D721Med (cell line): Measurements from ENCODE around the gene TMEM225.

Experiments used
- DNase-seq: peaks from one replicate; pipeline ENCODE4 v3.0.0; 2011; ENCODE audit warnings: low spot score; ENCODE audit not compliant: insufficient read length
- FAIRE-seq: peaks from 2 replicates; lab custom pipeline; 2011; peaks lifted over from hg19 to GRCh38; lab: Jason Lieb, UNC
- TF ChIP-seq, protein P1 (sequence below): IDR thresholded peaks from 2 replicates; pipeline ENCODE4 v1.5.1; 2012; ENCODE audit warnings: mild to moderate bottlenecking, control low read depth; ENCODE audit not compliant: insufficient read depth; ENCODE audit errors: missing control alignments

TMEM225 gene, protein sequence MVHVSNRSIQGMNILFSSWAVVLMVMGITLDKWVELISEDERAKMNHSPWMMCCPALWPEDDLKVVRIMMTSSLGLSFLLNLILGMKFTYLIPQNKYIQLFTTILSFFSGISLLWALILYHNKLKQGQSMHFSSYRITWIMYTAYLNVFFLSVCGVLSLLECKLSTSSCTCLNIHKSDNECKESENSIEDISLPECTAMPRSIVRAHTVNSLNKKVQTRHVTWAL

DNA sequence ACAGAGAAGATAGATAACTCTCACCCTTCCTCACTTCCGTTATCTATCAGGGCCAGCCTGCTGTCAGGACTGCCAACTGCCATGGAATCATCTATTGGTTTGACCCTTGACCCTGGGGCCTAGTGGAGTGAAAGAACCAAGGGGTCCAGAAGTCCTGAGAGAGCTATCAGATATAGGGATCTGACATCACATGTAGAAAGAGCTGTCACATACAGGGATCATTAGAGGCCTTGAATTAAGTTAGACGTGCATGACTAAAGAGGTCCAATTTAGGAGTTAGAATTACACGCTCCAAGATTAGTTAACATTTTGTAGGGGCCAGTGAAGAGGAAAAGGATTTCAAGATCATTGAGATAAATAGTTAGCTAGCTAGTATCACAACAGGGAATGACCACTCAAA, at the start of gene TMEM225:
Gene TMEM225 (minus strand): TSS at position 101 of the 400 bp plus-strand sequence. CDS start 245 bp downstream, outside the sequence.
- no peak for DNase-seq
- TF ChIP-seq, protein P1, sequence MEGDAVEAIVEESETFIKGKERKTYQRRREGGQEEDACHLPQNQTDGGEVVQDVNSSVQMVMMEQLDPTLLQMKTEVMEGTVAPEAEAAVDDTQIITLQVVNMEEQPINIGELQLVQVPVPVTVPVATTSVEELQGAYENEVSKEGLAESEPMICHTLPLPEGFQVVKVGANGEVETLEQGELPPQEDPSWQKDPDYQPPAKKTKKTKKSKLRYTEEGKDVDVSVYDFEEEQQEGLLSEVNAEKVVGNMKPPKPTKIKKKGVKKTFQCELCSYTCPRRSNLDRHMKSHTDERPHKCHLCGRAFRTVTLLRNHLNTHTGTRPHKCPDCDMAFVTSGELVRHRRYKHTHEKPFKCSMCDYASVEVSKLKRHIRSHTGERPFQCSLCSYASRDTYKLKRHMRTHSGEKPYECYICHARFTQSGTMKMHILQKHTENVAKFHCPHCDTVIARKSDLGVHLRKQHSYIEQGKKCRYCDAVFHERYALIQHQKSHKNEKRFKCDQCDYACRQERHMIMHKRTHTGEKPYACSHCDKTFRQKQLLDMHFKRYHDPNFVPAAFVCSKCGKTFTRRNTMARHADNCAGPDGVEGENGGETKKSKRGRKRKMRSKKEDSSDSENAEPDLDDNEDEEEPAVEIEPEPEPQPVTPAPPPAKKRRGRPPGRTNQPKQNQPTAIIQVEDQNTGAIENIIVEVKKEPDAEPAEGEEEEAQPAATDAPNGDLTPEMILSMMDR: no peak

DNA sequence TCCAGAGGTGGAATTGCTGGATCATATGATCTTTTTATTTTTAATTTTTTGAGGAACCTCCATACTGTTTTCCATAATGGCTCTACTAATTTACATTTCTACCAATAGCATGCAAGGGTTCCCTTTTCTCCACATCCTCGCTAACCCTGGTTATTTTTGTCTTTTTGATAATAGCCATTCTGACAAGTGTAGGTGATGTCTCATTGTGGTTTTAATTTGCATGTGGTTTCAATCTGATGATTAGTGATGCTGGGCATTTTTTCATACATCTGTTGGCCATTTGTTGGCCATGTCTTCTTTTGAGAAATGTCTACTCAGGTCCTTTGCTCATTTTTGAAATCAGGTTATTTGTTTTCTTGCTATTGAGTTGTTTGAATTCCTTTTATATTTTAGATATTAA, 38.6 kb upstream of the TMEM225 start:
- TF ChIP-seq, protein P1: no peak
- FAIRE-seq (no peak), DNase-seq (no peak)

More for the DNA sequence above, at the start of gene TMEM225:
- no peak for FAIRE-seq

DNA sequence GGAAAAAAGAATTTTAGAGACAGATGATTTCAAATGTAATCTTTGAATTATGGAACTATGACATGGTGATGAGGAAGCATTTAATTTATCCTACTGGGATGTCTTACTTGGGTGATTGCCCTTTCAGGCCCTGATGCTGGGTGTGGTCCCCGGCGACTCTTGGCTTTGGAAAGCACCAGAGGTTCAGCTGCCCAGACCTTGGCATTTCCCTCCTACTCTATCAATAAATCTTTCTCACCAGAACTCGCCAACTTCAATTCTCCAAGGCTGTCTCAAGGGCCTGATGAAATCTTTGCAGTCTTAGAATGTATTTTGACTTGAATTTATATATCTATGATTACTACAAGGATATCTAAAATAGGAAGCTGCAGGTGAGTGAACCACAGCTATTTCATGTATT, 35.5 kb upstream of the TMEM225 start:
- TF ChIP-seq, protein P1: no peak

DNA sequence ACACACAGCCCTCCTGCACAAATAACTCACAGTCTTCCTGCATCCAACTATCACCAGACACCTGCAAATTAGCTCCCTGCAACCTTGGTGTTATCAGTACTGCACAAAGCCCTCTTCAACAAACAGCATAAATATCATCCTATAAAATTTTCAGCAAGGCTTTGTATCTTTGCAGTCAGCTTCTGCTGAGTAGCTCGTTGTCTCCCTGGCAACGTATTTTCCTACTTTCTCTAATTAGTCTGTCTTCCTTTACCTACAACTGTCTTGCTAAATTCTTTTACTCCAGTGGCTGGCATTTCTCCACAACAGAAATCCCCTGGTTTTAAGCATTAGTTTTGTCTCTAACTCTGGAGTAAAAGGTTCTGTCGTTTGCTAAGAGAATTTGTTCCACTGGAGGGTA, 20.4 kb upstream of the TMEM225 start:
- TF ChIP-seq, protein P1: no peak
- no peak for FAIRE-seq
- DNase-seq: no peak

More for the DNA sequence above, 35.5 kb upstream of the TMEM225 start:
- FAIRE-seq (no peak), DNase-seq (no peak)

DNA sequence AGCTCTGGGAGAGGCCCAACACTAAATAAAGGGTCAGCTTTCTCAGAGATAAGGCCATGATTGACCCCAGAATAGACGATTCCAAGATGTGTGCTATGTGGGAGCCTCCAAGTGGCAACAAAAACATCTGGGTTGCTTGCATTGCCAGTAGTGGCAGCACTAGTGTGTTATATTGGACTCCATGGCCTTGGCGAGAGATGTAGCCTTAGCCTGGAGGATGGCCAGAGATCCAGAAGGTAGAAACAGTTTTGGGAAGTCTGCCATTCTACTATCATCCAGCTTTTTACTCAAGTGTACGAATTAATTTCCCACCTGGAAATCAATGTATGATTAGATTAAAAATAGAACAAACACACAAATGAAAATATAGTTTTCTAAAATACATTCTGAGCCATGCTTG, 19.5 kb upstream of the TMEM225 start:
- TF ChIP-seq, protein P1: no peak
- no peak for DNase-seq
- no peak for FAIRE-seq

DNA sequence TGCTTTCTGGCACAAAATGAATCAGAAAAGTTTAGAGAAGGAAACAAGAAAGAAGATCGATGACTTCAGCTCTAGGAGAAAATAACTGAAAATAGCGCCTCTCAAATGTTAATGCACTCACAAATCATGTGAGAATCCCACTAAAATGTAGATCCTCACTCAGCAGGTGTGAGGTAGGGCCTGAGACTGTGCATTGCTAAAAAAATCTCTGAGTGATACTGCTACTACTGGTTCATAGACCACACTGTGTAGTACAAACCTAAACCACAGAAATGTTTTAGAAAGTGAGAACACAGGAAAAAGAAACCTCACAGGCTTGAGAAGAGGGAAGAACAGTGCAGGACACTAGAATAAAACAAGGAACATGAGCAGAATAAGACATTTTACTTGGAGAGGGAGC, 18.5 kb upstream of the TMEM225 start:
- TF ChIP-seq, protein P1: no peak
- FAIRE-seq: no peak
- DNase-seq: no peak

DNA sequence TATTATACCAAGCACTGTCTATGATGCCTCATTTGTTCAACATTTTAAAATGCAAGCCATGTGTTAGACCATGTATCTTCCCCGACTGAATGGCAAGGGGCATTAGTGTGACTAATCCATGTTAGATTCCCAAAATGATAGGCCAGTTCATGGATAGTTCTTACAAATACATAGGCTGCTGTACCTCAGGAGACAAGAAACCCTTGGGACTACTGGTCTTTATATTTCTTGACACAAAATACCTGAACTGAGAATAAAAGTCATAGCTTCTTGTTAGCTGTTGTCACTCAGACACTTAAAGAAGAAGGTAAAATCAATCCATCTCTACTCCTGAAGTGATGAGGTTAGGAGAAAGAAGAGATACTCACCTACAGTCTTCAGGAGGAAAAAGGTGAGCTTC, 16.4 kb upstream of the TMEM225 start, which contains the start of gene OR8D4:
Gene OR8D4 (plus strand): TSS at position 301 of the 400 bp plus-strand sequence. CDS start 4,265 bp downstream, outside the sequence.
- TF ChIP-seq, protein P1: no peak
- no peak for FAIRE-seq

More for the DNA sequence above, 16.4 kb upstream of the TMEM225 start, which contains the start of gene OR8D4:
- no peak for DNase-seq
